Osteocyte (in vitro differentiated cells): Measurements from ENCODE around the gene PRDM4. TPM values are rescaled to one million over a fixed set of nuclear protein-coding genes. Genes with fewer than 3 reads are reported as not detected.

Source experiments
- DNase-seq: peaks from one replicate; pipeline ENCODE4 v3.0.0; 2021; ENCODE audit warnings: mixed read lengths; ENCODE audit not compliant: unreplicated experiment; ENCODE audit errors: extremely low spot score
- H3K27ac Mint-ChIP-seq: one replicate; pipeline ENCODE4 v1.8.0; 2021; ENCODE audit warnings: mild to moderate bottlenecking, mixed read lengths; ENCODE audit not compliant: unreplicated experiment
- H3K27me3 Mint-ChIP-seq: one replicate; pipeline ENCODE4 v1.8.0; 2021; ENCODE audit warnings: mixed read lengths; ENCODE audit not compliant: unreplicated experiment
- H3K36me3 Mint-ChIP-seq: one replicate; pipeline ENCODE4 v1.8.0; 2021; ENCODE audit warnings: mixed read lengths; ENCODE audit not compliant: unreplicated experiment
- H3K4me1 Mint-ChIP-seq: one replicate; pipeline ENCODE4 v1.8.0; 2021; ENCODE audit warnings: mixed read lengths; ENCODE audit not compliant: unreplicated experiment
- H3K4me3 Mint-ChIP-seq: one replicate; pipeline ENCODE4 v1.8.0; 2021; ENCODE audit warnings: mild to moderate bottlenecking, moderate library complexity, mixed read lengths; ENCODE audit not compliant: unreplicated experiment
- H3K9me3 Mint-ChIP-seq: one replicate; pipeline ENCODE4 v1.8.0; 2021; ENCODE audit warnings: mixed read lengths; ENCODE audit not compliant: unreplicated experiment
- total RNA-seq: library from RNA; stranded (reverse); gene quantifications from 2 replicates; pipeline ENCODE4 v1.2.1, GENCODE V29; 2021
- TF ChIP-seq, protein P1 (sequence below): fragments of 200-600 bp; sonication (generic); IDR thresholded peaks from 2 replicates; pipeline ENCODE4 v1.5.0; 2021; ENCODE audit warnings: antibody characterized with exemption, mild to moderate bottlenecking, moderate library complexity

Gene PRDM4
- total RNA-seq, 1 donor from 2014 or later: 24.5 TPM

GRCh38 chr12:107759410-107759809 lies 1.5 kb downstream of the PRDM4 start:
- Mint-ChIP-seq H3K4me3 (peak overlapping the region; percentile 85), H3K27me3 (peaks cover 9% of the 10 kb centered on the region), H3K4me1 (peaks cover 25% of the 10 kb centered on the region), H3K9me3 (no peaks in the 10 kb centered on the region), H3K27ac (peak overlapping the region; percentile 80), H3K36me3 (peaks cover 10% of the 10 kb centered on the region)
- no peak for DNase-seq
- TF ChIP-seq, protein P1, sequence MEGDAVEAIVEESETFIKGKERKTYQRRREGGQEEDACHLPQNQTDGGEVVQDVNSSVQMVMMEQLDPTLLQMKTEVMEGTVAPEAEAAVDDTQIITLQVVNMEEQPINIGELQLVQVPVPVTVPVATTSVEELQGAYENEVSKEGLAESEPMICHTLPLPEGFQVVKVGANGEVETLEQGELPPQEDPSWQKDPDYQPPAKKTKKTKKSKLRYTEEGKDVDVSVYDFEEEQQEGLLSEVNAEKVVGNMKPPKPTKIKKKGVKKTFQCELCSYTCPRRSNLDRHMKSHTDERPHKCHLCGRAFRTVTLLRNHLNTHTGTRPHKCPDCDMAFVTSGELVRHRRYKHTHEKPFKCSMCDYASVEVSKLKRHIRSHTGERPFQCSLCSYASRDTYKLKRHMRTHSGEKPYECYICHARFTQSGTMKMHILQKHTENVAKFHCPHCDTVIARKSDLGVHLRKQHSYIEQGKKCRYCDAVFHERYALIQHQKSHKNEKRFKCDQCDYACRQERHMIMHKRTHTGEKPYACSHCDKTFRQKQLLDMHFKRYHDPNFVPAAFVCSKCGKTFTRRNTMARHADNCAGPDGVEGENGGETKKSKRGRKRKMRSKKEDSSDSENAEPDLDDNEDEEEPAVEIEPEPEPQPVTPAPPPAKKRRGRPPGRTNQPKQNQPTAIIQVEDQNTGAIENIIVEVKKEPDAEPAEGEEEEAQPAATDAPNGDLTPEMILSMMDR: no peak

DNA sequence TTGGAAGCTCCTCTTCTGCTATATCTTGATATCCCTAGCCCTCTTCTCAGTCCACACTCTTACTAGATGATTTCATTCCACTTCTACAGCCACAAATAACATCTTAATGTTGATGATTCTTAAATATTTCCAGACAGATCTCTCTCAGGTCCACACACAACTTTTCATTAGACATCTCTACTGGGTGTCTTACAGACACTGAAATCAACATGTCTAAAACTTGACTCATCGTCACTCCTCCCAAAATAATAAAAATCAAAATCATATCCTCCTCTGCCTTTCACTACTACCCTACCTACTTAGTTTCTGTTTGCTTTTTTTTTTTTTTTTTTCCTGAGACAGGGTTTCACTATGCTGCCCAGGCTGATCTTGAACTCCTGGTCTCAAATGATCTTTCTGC lies 11.9 kb downstream of the PRDM4 start:
- no peaks in the 10 kb centered on the region for H3K27me3 Mint-ChIP-seq
- TF ChIP-seq, protein P1: no peak
- H3K4me3 Mint-ChIP-seq: no peak overlapping the region
- H3K9me3 Mint-ChIP-seq: no peaks in the 10 kb centered on the region
- H3K4me1 Mint-ChIP-seq: peaks cover 2% of the 10 kb centered on the region
- no peak for DNase-seq
- peaks cover 41% of the 10 kb centered on the region for H3K36me3 Mint-ChIP-seq
- no peak overlapping the region for H3K27ac Mint-ChIP-seq

GRCh38 chr12:107748472-107748871 lies 12.5 kb downstream of the PRDM4 start:
- H3K4me3 Mint-ChIP-seq: no peak overlapping the region
- H3K9me3 Mint-ChIP-seq: no peaks in the 10 kb centered on the region

GRCh38 chr12:107736914-107737313 lies 24.0 kb downstream of the PRDM4 start:
- Mint-ChIP-seq H3K27ac (no peak overlapping the region), H3K36me3 (peaks cover 70% of the 10 kb centered on the region)
- DNase-seq: no peak

More at GRCh38 chr12:107748472-107748871, 12.5 kb downstream of the PRDM4 start:
- H3K27me3 Mint-ChIP-seq: no peaks in the 10 kb centered on the region
- TF ChIP-seq, protein P1: no peak
- H3K4me1 Mint-ChIP-seq: peaks cover 2% of the 10 kb centered on the region
- H3K27ac Mint-ChIP-seq: no peak overlapping the region
- H3K36me3 Mint-ChIP-seq: peaks cover 40% of the 10 kb centered on the region
- no peak for DNase-seq

GRCh38 chr12:107735763-107736162 lies 25.2 kb downstream of the PRDM4 start:
- Mint-ChIP-seq H3K36me3 (peaks cover 63% of the 10 kb centered on the region), H3K27ac (no peak overlapping the region), H3K9me3 (no peaks in the 10 kb centered on the region), H3K4me1 (no peaks in the 10 kb centered on the region), H3K27me3 (no peaks in the 10 kb centered on the region), H3K4me3 (no peak overlapping the region)
- TF ChIP-seq, protein P1: no peak
- DNase-seq: no peak

More at GRCh38 chr12:107736914-107737313, 24.0 kb downstream of the PRDM4 start:
- Mint-ChIP-seq H3K4me3 (no peak overlapping the region), H3K4me1 (no peaks in the 10 kb centered on the region), H3K9me3 (no peaks in the 10 kb centered on the region), H3K27me3 (no peaks in the 10 kb centered on the region)
- TF ChIP-seq, protein P1: no peak
